GM12878 (cell line): ENCODE measurements around the gene NOC2L. TPM values are rescaled to one million over a fixed set of nuclear protein-coding genes. Genes with fewer than 3 reads are reported as not detected.

ENCODE experiments used
- ATF7 ChIP-seq: fragments of 450-650 bp; IDR thresholded peaks from 2 replicates; pipeline ENCODE4 v1.6.1; 2016; ENCODE audit warnings: low read depth, mild to moderate bottlenecking
- BACH1 ChIP-seq: fragments of 450-650 bp; IDR thresholded peaks from 2 replicates; pipeline ENCODE4 v1.6.1; 2017; ENCODE audit warnings: mild to moderate bottlenecking, borderline replicate concordance
- BMI1 ChIP-seq: fragments of 450-650 bp; IDR thresholded peaks from 2 replicates; pipeline ENCODE4 v1.6.1; 2016; ENCODE audit warnings: mild to moderate bottlenecking, moderate library complexity, borderline replicate concordance
- CREM ChIP-seq: IDR thresholded peaks from 2 replicates; pipeline ENCODE4 v1.6.1; 2014; ENCODE audit warnings: antibody characterized with exemption, low read depth
- CUX1 ChIP-seq: IDR thresholded peaks from 2 replicates; pipeline ENCODE4 v1.6.1; 2012; ENCODE audit warnings: improper control_type of control experiment, low read depth, low read length; ENCODE audit not compliant: insufficient replicate concordance
- DPF2 ChIP-seq: fragments of 450-650 bp; IDR thresholded peaks from 2 replicates; pipeline ENCODE4 v1.6.1; 2017; ENCODE audit warnings: mild to moderate bottlenecking
- EED ChIP-seq: sonication (generic); IDR thresholded peaks from 2 replicates; pipeline ENCODE4 v1.6.1; 2016; ENCODE audit warnings: antibody characterized with exemption, low read depth
- EGR1 ChIP-seq, 2 experiments: IDR thresholded peaks; 1 replicate in 1 of 2; 2 replicates in 1 of 2; pipeline ENCODE4 v1.6.1; 2011 to 2012; ENCODE audit warnings: low read depth in 2 of 2, low read length in 2 of 2, borderline replicate concordance in 1 of 2, mild to moderate bottlenecking in 1 of 2, moderate library complexity in 1 of 2
- FOXM1 ChIP-seq: IDR thresholded peaks from 2 replicates; pipeline ENCODE4 v1.6.1; 2012; ENCODE audit warnings: low read depth, mild to moderate bottlenecking, inconsistent platforms, low read length, moderate library complexity
- HDGF ChIP-seq: fragments of 450-650 bp; IDR thresholded peaks from 2 replicates; pipeline ENCODE4 v1.6.1; 2016; ENCODE audit warnings: antibody characterized with exemption
- HSF1 ChIP-seq: fragments of 150-350 bp; IDR thresholded peaks from 2 replicates; pipeline ENCODE4 v1.6.1; 2014; ENCODE audit warnings: mild to moderate bottlenecking, low read depth, low read length
- IKZF1 ChIP-seq: fragments of 450-650 bp; conservative IDR thresholded peaks from 2 replicates; pipeline ENCODE4 v1.6.1; 2017; ENCODE audit warnings: antibody characterized with exemption, mild to moderate bottlenecking
- IRF5 ChIP-seq: fragments of 450-650 bp; IDR thresholded peaks from 2 replicates; pipeline ENCODE4 v1.6.1; 2017; ENCODE audit warnings: borderline replicate concordance
- MAX ChIP-seq: IDR thresholded peaks from 2 replicates; pipeline ENCODE4 v1.6.1; 2012; ENCODE audit warnings: low read depth, low read length, improper control_type of control experiment
- PAX5 ChIP-seq: IDR thresholded peaks from 2 replicates; pipeline ENCODE4 v1.6.1; 2011; ENCODE audit warnings: low read depth, low read length, borderline replicate concordance
- POLR2A ChIP-seq: IDR thresholded peaks from 2 replicates; pipeline ENCODE4 v1.6.1; 2011; ENCODE audit warnings: low read depth, mild to moderate bottlenecking, low read length
- POU2F2 ChIP-seq: IDR thresholded peaks from 3 replicates; pipeline ENCODE4 v1.6.1; 2011; ENCODE audit warnings: low read depth, mild to moderate bottlenecking, low read length, borderline replicate concordance
- SREBF1 ChIP-seq: IDR thresholded peaks from 2 replicates; pipeline ENCODE4 v1.6.1; 2012; ENCODE audit warnings: mild to moderate bottlenecking, low read length
- YBX1 ChIP-seq: fragments of 450-650 bp; IDR thresholded peaks from 2 replicates; pipeline ENCODE4 v1.6.1; 2016; ENCODE audit warnings: antibody characterized with exemption
- ZNF207 ChIP-seq: fragments of 450-650 bp; IDR thresholded peaks from 2 replicates; pipeline ENCODE4 v1.6.1; 2014; ENCODE audit warnings: antibody characterized with exemption, mild to moderate bottlenecking, borderline replicate concordance
- ZNF274 ChIP-seq: IDR thresholded peaks from one replicate; pipeline ENCODE4 v1.8.0; 2011; ENCODE audit not compliant: insufficient read length, insufficient read depth
- ZNF384 ChIP-seq: IDR thresholded peaks from 2 replicates; pipeline ENCODE4 v1.6.1; 2012; ENCODE audit warnings: low read depth, mild to moderate bottlenecking, low read length, improper control_type of control experiment, borderline replicate concordance
- polyA plus RNA-seq, 11 experiments: library from polyadenylated mRNA; depleted of rRNA in 4 of 11; unstranded in 6 of 11; stranded (reverse) in 5 of 11; fragments of >200 nt; fragmentation: Nextera tagmentation in 4 of 11; fragmentation: Illumina TruSeq in 1 of 11; extraction: Ambion mirVana in 4 of 11; extraction: Trizol in 1 of 11; gene quantifications; 1 replicate in 1 of 11; 2 replicates in 10 of 11; pipeline versions ENCODE4 v1.2.1 to v1.2.3, GENCODE V29; 2011 to 2016; ENCODE audit warnings: inconsistent platforms in 2 of 11, missing spikeins in 2 of 11, low read depth in 1 of 11
- total RNA-seq, 4 experiments: library from RNA; depleted of rRNA in 3 of 4; stranded (reverse); fragments of >200 nt in 3 of 4; fragmentation: Illumina TruSeq in 1 of 4; extraction: Trizol in 1 of 4; gene quantifications; 2 replicates each; pipeline versions ENCODE4 v1.2.1 to v1.2.3, GENCODE V29; 2013 to 2021

Gene NOC2L
- total and polyA plus RNA-seq, 10 of the 15 experiments (the other 5 are each of a cell fraction or from before 2014, with no cell fraction given): 1.3 to 171 (median 64.3) TPM

DNA sequence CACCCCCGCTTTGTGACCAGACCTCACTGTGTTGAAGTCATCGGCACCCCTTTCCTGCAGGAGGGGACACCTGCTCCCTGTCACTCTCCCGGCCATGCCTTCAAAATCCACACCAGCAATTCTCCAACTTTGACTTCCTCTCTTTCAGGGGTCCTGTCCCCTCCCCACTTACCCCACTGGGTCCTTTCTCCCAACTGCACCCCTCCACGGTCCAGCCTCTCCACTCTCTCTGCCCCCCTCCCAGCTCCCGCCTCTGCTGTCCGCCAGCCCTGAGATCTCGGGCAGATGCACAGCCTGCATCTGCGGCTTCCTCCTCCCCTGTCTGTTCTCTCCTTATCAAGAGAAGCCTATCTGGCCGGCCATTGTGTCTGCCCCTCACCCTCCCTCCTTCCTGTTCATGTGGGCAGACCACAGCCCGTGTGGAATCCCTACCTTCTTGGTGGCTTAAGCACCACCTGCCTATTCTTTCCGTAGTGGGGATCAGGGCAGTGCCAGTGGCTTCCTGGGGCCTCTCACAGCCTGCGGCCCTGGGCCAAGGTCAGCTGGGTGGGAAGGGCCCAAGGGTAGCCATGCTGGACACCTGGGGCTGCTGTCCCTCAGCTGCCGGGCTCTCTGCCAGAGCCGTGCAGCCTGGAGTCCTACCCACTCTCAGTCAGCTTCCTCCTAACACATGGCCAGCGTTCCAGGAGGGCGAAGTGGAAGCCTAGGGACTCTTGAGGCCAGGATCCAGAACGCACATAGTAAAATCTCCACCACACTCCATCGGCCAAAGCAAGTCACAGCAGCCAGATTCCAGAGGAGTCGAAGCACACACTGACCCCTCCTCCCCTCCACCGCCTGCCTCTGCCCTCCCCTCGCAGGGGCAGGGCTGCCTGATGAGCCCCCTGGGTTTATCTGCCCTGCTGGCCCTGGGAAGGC is 46.0 kb upstream of the NOC2L start (continued):
- TF ChIP-seq ZNF207: no peak
- no peak for TF ChIP-seq CREM
- peak; percentile 57 for TF ChIP-seq IKZF1
- TF ChIP-seq IRF5: no peak
- 0 out of 2 replicates have a peak, but pooled peaks have one; percentile 20 for TF ChIP-seq DPF2
- no peak for TF ChIP-seq MAX
- no peak for TF ChIP-seq BACH1
- no peak for TF ChIP-seq POLR2A
- no peak for TF ChIP-seq POU2F2
- TF ChIP-seq CUX1: no peak
- TF ChIP-seq EED: peak; percentile 32; the same call in 1 of the 2 replicates
- TF ChIP-seq ZNF384: no peak
- TF ChIP-seq ZNF274: no peak
- TF ChIP-seq ATF7: no peak
- TF ChIP-seq BMI1: no peak
- no peak for TF ChIP-seq HSF1
- TF ChIP-seq EGR1 (IDR thresholded peaks at IDR 0.05; ENCODE audit: borderline replicate concordance in 1 of 2, low read depth in 2 of 2, low read length in 2 of 2): no peak
- no peak for TF ChIP-seq FOXM1
- no peak for TF ChIP-seq PAX5
- TF ChIP-seq YBX1: no peak
- TF ChIP-seq SREBF1: no peak
- no peak for TF ChIP-seq HDGF
